Glutamatergic neuron (in vitro differentiated cells): Measurements from ENCODE around the gene EN2. TPM values are rescaled to one million over a fixed set of nuclear protein-coding genes. Genes with fewer than 3 reads are reported as not detected.

Source experiments
- DNase-seq: peaks from one replicate; pipeline ENCODE4 v3.0.0; 2022
- H3K27ac Mint-ChIP-seq: one replicate; pipeline ENCODE4 v1.8.0; 2020; ENCODE audit warnings: mild to moderate bottlenecking, mixed read lengths, inconsistent platforms; ENCODE audit not compliant: unreplicated experiment
- H3K27me3 Mint-ChIP-seq: one replicate; pipeline ENCODE4 v1.8.0; 2020; ENCODE audit warnings: mild to moderate bottlenecking, moderate library complexity, mixed read lengths, inconsistent platforms; ENCODE audit not compliant: unreplicated experiment
- H3K36me3 Mint-ChIP-seq: one replicate; pipeline ENCODE4 v1.8.0; 2020; ENCODE audit warnings: mild to moderate bottlenecking, mixed read lengths, inconsistent platforms; ENCODE audit not compliant: unreplicated experiment
- H3K4me1 Mint-ChIP-seq: one replicate; pipeline ENCODE4 v1.8.0; 2020; ENCODE audit warnings: mild to moderate bottlenecking, low read depth, mixed read lengths, inconsistent platforms; ENCODE audit not compliant: unreplicated experiment
- H3K4me3 Mint-ChIP-seq: one replicate; pipeline ENCODE4 v1.8.0; 2020; ENCODE audit warnings: mild to moderate bottlenecking, mixed read lengths, inconsistent platforms; ENCODE audit not compliant: unreplicated experiment
- H3K9me3 Mint-ChIP-seq: one replicate; pipeline ENCODE4 v1.8.0; 2020; ENCODE audit warnings: mild to moderate bottlenecking, moderate library complexity, mixed read lengths, inconsistent platforms; ENCODE audit not compliant: unreplicated experiment
- total RNA-seq: library from RNA; stranded (reverse); fragmentation: NEBNext Ultra II Directional; extraction: Animal tissue kit (Norgen Biotek cat#: 25700); gene quantifications from one replicate; pipeline ENCODE4 v1.2.1, GENCODE V29; 2021; ENCODE audit not compliant: unreplicated experiment
- TF ChIP-seq, protein P1 (sequence below): fragments of 200-600 bp; sonication (generic); IDR thresholded peaks from one replicate; pipeline ENCODE4 v1.5.0; 2021; ENCODE audit not compliant: partially characterized antibody, unreplicated experiment

The EN2 gene
- total RNA-seq, 1 donor from 2014 or later, result 0.20 TPM

DNA sequence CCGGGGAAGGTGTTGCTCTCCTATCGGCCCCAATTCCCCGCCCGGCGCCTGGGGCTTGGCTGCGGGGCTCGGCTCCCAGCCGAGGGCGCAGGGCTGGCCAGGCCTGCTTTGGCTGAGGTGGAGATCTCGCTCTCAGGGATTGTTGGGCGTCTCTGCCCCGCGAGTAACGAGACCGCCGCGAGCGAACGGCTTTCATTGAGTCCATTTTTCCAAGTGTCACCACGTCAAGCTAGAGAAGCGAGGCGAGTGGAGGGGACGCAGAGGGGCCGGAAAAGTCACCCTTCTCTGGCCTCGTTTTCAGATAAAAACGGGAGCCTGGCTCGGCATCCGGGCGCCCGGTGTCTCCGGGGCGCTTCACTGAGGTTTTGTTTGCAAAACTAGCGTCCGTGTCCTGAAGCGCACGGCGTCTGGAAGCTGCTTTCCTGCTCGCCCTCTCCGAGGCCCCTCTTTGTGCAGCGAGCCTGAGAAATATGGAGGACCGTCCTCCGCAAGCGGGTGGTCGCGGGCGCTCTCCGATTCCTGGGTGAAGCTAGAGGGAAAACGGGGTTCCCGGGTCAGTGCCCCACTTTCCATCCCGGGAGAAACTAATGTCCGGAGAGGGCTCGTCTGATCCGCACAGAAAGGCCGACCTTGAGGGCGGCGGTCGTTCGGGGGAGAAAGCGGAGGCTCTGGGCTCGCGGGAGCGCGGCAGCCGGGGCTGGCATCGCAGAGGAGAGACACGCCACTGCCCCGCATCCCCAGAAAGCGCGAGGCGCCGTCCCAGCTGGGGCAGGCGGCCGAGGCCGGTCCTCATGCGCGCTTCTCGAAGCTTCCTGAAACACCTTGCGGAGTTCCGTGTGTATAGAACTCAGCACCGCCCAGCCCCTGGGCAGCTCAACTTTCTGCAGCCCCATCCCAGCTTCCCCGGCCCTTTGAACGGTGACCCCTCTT is 3.5 kb upstream of the EN2 start:
- Mint-ChIP-seq H3K27me3 (peaks cover 49% of the 10 kb centered on the region), H3K4me1 (no peaks in the 10 kb centered on the region), H3K27ac (no peak overlapping the region), H3K4me3 (peak overlapping the region; percentile 80), H3K9me3 (peaks cover 13% of the 10 kb centered on the region), H3K36me3 (no peaks in the 10 kb centered on the region)
- DNase-seq, result peak; percentile 34
- TF ChIP-seq, protein P1, sequence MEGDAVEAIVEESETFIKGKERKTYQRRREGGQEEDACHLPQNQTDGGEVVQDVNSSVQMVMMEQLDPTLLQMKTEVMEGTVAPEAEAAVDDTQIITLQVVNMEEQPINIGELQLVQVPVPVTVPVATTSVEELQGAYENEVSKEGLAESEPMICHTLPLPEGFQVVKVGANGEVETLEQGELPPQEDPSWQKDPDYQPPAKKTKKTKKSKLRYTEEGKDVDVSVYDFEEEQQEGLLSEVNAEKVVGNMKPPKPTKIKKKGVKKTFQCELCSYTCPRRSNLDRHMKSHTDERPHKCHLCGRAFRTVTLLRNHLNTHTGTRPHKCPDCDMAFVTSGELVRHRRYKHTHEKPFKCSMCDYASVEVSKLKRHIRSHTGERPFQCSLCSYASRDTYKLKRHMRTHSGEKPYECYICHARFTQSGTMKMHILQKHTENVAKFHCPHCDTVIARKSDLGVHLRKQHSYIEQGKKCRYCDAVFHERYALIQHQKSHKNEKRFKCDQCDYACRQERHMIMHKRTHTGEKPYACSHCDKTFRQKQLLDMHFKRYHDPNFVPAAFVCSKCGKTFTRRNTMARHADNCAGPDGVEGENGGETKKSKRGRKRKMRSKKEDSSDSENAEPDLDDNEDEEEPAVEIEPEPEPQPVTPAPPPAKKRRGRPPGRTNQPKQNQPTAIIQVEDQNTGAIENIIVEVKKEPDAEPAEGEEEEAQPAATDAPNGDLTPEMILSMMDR, result no peak

DNA sequence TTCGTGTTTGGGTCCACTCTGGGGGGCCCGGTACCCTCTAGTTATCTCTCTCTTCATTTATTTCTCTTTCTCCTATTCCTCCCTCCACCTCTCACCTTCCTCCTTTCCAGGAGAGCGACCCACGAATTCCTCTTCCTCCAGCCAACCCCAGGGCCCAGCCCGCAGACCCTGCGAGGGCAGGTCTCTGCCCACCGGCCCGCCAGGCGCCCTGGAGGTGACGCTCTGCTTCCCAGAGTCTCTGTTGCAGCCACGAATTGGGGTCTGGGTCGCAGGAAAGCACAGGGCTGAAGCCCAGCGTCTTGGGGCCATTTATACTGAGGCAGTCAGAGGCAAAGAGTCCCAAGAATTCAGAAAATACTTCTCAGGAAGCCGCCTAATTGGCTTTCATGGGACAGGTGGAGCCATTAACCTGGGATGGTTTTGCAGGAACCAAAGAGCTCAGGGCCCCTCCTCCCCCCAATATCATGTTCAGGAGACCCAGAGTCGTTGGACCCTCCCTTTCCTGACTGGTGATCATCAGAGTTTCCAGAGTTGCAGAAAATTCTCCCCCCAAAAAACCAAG is 2.7 kb upstream of the EN2 start:
- H3K27me3 Mint-ChIP-seq, result peaks cover 54% of the 10 kb centered on the region
- H3K9me3 Mint-ChIP-seq, result peaks cover 13% of the 10 kb centered on the region
- TF ChIP-seq, protein P1, result no peak
- H3K36me3 Mint-ChIP-seq, result no peaks in the 10 kb centered on the region
- DNase-seq, result no peak
- H3K27ac Mint-ChIP-seq, result no peak overlapping the region
- H3K4me1 Mint-ChIP-seq, result no peaks in the 10 kb centered on the region
- H3K4me3 Mint-ChIP-seq, result no peak overlapping the region

DNA sequence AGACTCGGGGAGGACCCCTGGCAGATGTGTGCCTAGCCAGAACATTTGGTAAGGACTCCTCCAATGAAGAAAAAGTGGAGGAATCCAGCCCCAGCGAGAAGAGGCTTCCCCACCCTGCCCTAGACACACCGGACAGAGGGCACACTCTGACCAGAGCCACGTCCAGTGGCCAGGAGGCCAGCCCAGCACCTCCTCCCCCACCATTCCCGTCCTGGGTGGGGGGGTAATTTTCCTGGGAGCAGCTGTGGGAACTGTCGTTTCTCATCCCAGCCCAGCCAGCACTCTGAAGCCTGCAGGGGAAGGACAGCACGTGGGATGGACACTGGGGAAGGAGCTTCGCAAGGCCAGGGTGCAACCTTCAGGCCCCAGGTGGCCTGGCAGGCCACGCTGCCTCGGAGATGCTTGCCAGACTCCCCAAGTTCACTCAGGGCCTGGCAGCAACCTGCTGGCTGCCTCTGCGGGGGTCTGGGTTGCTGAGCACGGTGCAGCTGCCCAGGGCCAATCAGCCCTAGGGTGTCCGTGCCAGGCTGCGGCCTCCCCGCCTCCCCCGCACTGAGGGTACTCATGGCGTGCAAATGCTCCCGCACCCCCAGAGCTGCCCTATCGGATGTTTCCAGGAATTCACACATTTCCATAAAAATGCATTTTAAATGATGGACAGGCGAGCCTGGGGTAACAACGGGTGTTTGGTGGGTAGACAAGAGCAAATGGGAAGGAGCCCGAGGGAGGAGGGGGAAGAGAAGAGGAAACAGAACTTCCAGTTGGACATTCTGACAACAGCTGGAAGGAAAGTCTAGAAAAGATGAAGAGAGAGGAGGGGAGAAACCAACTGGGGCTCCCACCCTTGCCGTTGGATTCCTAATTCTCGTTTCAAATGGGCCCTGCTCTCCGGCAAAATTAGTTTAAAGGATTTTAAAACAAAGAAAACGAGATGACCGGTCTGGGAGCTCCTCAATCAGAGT is 1.9 kb upstream of the EN2 start:
- Mint-ChIP-seq H3K4me1 (no peaks in the 10 kb centered on the region), H3K27me3 (peaks cover 56% of the 10 kb centered on the region), H3K4me3 (peak overlapping the region; percentile 80), H3K36me3 (no peaks in the 10 kb centered on the region), H3K9me3 (peaks cover 13% of the 10 kb centered on the region), H3K27ac (no peak overlapping the region)
- DNase-seq, result no peak
- TF ChIP-seq, protein P1, result no peak

DNA sequence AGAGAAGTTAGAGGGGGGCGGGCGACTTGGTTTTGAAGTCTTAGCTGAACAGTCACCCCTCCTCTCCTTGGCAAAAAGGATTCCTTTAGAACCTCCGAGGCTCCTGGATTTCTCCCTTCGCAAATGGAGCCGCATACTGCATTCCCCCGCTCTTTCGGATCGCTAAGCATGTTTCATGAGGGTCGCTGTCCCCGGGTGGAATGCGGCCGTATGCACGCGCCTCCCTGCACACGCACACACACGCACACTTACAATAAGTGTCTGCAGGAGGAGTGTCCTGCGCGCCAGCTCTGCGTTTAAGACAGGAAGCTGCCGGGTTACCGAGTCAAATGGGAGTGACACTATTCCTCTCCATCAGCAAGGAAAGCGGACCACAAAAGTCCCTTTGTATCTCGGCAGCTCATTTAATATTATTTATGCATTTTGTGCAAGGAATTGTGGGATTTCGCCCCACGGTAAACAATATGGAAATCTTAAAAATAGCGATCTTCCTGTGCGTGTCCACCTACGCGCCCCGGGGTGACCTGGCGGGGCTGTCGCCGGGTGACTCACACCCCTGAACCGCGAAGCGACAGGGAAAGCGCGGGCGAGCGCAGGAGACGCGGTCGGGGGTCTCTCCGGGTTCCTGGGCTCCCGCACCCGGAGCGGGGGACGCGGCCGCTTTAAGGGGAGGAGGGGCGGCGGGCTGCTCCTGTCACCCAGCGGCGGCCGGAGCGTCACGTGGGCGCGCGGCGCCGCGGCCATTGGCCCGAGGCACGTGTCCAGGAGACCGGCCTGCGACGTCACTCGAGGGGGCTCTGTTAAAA is 988 bp upstream of the EN2 start:
- Mint-ChIP-seq H3K4me1 (no peaks in the 10 kb centered on the region), H3K27me3 (peaks cover 53% of the 10 kb centered on the region), H3K36me3 (no peaks in the 10 kb centered on the region), H3K27ac (no peak overlapping the region), H3K9me3 (peaks cover 12% of the 10 kb centered on the region), H3K4me3 (peak overlapping the region; percentile 85)
- peak; percentile 87 for DNase-seq
- TF ChIP-seq, protein P1, result no peak
